ENCODE measurements around the gene MBTPS1.

MBTPS1 gene

GRCh38 chr16:84116720-84117493, at the start of gene MBTPS1:
Gene MBTPS1, minus strand, starts transcription at chr16:84116942. Its CDS starts 15,159 bp downstream, at chr16:84101783.
- DNase-seq: peak; percentile 96

GRCh38 chr16:84165746-84166145, 49.0 kb upstream of the MBTPS1 start:
- no peak for DNase-seq

DNA sequence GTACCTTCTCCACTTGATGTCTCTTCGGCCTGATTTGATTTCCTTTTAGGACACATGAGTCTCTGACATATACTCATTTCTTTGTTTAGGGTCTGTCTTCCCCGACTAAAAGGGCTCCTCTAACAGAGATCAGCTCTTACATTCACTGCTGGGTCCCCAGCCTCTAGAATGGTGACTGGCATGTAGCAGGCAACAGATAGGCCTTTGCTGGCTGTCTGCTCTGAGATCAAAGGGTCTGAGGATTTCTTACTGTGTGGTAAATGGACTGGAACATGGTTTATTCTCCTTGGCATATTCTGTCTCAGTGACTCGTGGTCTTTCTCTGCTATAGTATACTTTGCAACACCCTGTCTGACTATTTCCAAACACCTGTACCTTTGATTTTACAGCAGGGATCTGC, 45.1 kb upstream of the MBTPS1 start:
- DNase-seq: peak; percentile 34

DNA sequence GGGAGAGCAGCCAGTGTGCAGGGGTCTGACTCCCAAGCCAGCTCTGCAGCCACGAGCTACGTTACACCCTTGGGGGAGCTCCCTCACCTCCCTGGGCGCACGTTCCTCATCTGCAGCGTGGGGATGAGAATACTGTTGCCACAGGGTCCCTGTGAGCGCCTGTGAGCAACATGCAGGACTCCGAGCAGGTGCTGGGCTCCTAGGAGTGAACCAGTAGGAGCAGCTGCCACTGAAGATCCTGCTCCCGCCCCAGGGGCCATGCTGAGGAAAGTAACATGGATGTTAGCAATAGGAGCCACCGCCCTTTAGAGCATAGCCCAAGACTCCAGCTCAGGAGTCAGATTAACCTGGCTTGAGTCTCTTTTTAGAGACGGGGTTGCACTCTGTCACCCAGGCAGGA, 44.3 kb upstream of the MBTPS1 start:
- DNase-seq: no peak

- DNase-seq: no peak
These were observed 43.1 kb upstream of the MBTPS1 start for GRCh38 chr16:84159800-84160199.

- peak; percentile 34 for DNase-seq
These were observed 42.3 kb upstream of the MBTPS1 start for GRCh38 chr16:84159007-84159406.

DNA sequence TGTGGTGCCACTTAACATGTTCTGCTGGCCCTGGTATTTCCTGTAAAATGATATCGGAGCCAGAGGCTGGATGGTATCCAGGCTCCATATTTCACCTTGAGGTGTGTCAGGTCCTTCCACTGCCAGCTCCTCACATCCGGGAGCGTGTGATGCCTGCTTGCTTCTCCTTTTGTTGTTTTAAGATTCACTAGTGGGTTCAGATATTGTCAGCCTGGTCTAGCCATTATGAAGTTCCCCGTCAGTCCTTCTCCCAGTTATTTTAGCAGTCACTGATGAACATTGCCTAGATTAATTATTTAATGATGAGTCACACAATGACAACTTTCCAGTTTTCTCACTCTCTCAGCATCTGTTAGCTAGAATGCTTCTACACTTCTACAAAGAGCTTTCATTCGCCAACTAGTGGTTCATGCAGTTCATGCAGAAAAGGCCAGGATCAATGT, 39.6 kb upstream of the MBTPS1 start:
- DNase-seq: no peak

DNA sequence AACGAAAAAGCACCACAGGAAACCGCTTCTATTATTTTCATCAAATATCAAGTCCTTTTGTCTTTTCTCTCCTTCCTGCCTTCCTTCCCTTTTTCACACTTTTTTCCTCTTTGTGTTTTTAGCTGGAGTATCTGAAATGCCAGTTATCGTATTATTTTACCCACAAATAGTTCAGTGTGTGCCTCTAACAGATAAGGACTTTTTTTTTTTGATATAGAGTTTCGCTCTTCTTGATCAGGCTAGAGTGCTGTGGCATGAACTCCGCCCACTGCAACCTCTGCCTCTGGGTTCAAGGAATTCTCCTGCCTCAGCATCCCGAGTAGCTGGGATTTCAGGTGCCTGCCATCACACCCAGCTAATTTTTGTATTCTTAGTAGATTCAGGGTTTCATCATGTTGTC, 39.0 kb upstream of the MBTPS1 start:
- DNase-seq: no peak

GRCh38 chr16:84155226-84155625, 38.5 kb upstream of the MBTPS1 start:
- no peak for DNase-seq

GRCh38 chr16:84153660-84154214, 37.0 kb upstream of the MBTPS1 start:
- no peak for DNase-seq

GRCh38 chr16:84150926-84151325, 34.2 kb upstream of the MBTPS1 start:
- peak; percentile 4 for DNase-seq

- peak; percentile 88 for DNase-seq
These were observed 28.3 kb upstream of the MBTPS1 start, which contains the start of the genes DNAAF1 and HSDL1 for GRCh38 chr16:84144859-84145639. Gene DNAAF1, plus strand, starts transcription at chr16:84145308. Its CDS starts 133 bp downstream, at chr16:84145441. Gene HSDL1, minus strand, starts transcription at chr16:84145177. Its CDS starts 13,856 bp downstream, at chr16:84131321.

- DNase-seq: peak; percentile 34
These were observed 27.6 kb upstream of the MBTPS1 start for GRCh38 chr16:84144209-84144858.

GRCh38 chr16:84143784-84144199, 27.1 kb upstream of the MBTPS1 start:
- DNase-seq: no peak

- no peak for DNase-seq
These were observed 26.3 kb upstream of the MBTPS1 start for GRCh38 chr16:84143081-84143480.

DNA sequence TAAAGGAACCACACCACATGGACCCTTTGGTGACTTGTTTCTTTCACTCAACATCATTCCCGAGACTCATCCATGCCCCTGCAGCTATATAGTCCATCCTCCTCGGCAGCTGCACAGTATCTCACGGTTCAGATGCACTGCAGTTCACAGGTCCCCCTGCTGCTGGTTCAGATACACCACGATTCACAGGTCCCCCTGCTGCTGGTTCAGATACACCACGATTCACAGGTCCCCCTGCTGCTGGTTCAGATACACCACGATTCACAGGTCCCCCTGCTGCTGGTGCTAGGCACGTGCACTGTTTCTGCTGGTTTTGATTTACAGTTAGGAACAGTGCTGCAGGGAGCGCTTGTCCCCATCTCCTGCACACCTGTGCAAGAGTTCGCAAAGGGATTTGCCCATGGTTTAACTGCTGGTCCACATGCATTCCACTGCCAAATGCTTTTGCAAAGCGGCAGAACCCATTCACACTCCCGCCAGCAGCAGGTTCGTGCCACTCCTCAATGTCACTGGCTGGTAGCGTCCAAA, 24.5 kb upstream of the MBTPS1 start:
- DNase-seq: peak; percentile 42

- no peak for DNase-seq
These were observed 23.0 kb upstream of the MBTPS1 start for GRCh38 chr16:84139628-84140258.

DNA sequence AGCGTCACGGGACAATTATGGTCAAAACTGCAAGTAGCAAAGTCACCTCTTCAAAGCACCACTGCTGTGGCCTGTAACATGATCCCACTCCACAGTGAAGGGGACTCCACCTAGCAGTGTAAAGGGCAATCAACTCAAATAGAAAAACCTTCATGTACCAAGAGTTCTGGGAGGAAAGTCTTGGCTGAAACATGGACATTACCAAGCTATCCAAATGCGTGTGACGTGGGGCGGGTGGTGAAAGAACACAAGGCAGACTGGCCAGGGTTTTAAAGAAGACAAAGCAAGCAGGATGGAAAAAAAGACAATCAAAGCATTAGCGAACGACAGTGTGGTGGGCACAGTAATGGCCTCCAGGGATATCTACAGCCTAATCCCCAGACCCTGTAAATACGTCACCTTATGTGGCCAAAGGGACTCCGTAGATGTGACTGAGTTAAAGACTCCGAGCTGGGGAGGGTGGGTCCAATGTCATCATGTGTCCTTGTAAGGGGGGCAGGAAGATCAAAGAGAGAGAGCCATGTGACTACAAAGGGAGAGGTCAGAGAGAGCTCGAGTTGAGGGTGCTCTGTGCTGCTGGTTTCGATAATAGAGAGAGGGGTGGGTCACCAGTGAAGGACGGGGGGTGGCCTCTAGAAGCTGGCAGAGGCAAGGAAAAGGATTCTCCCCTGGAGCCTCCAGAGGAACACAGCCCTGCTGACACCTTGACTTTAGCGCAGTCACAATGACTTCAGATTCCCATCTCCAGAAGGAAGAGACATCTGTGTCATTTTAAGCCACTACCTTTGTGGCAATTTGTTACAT, 22.3 kb upstream of the MBTPS1 start:
- DNase-seq: peak; percentile 53

- DNase-seq: no peak
These were observed 21.7 kb upstream of the MBTPS1 start for GRCh38 chr16:84138500-84138823.

GRCh38 chr16:84137769-84138357, 21.1 kb upstream of the MBTPS1 start:
- DNase-seq: no peak

DNA sequence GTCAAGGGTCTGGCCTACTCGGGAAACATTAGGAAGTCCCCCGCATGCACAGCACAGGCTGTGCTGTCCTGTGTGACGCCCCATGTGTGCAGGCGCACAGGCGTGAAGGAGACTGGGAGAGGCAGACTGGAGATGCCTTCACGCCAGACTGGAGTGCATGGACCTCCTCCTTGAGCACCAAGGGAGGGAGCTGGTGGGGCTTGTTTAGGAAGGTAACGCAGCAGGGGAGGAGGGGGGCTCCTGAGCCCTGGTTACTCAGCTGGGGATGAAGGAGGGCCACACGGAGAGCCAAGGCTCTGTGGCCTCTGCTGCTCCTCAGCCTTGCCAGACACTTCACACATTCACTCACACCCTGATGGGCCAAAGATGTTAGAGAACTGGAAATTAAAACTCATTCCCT, 20.5 kb upstream of the MBTPS1 start:
- no peak for DNase-seq
